ENCODE data around the gene ATG9B. TPM values are rescaled to one million over a fixed set of nuclear protein-coding genes. Genes with fewer than 3 reads are reported as not detected.

Gene ATG9B
- total RNA-seq, 1 experiment from 2014 or later = 2.1 TPM

DNA sequence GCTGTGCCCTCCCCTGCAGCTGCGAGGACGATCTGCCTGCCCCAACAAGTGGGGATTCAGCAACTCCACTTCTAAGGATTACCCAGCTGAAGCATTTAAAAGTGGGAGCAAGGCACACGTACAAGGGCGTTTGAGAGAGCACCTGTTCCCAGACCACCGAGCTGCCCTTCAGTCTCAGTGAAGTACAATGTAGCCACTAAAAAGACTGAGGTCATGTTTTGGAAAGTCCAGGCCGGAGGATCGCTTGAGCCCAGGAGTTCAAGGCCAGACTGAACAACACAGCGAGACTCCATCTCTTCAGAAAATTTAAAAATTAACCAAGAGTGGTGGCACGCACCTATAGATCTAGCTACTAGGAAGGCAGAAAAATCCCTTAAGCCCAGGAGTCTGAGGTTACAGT is 18.7 kb downstream of the ATG9B start:
- CTCF ChIA-PET = interaction anchor here (1.4 kb wide), 1 partner anchor 13 kb away, joined by 4 read pairs; no protein-coding TSS in a partner anchor
- H2AFZ ChIP-seq (ENCODE audit: low read depth, low read length, poor library complexity, severe bottlenecking) = no peak overlapping the region

DNA sequence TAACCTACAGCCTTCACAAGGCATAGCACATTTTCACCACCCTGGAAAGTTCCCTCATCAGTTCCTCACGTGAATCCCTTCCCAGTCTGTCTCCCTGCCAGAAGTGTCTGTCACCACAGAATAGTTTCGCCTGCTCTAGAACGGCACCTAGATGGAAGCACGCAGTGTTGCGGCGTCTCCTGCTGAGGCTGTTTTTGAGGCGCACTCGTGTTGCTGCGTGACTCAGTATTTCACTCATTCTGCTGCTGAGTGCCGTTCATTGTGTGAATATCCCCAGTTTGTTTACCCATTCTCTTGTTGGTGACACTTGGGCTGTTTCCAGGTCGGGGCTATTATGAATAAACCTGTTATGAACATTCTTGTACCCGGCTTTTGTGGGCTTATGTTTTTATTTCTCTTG is 20.7 kb downstream of the ATG9B start:
- peaks cover 5 to 7% of the 10 kb centered on the region in 2 experiments; a peak in 2 of 4 replicates for H3K4me1 ChIP-seq (ENCODE audit: control insufficient read depth in 1 of 2, insufficient read depth in 2 of 2, low read length in 2 of 2)
- H3K27ac ChIP-seq (ENCODE audit: low read depth, low read length) = no peak overlapping the region
- POLR2A ChIA-PET = no interaction called here
- no peaks in the 10 kb centered on the region for H3K36me3 ChIP-seq (ENCODE audit: control insufficient read depth in 1 of 2, insufficient read depth in 2 of 2, low read length in 2 of 2)
- no peak overlapping the region for H3K9ac ChIP-seq (ENCODE audit: low read length)
- intact Hi-C loops (cut with micrococcal nuclease) = no loop called here
- CTCF ChIA-PET = no interaction called here
- H2AFZ ChIP-seq (ENCODE audit: low read depth, low read length, poor library complexity, severe bottlenecking) = no peak overlapping the region
- peak; percentile 26; the same call in 1 of the 2 replicates for ATAC-seq
- no peaks in the 10 kb centered on the region for H3K27me3 ChIP-seq (ENCODE audit: insufficient read depth, low read length)
- no peaks in the 10 kb centered on the region for H3K9me3 ChIP-seq (ENCODE audit: control insufficient read depth in 1 of 2, insufficient read depth in 1 of 2, low read depth in 1 of 2, low read length in 2 of 2)
- RAD21 ChIA-PET (ENCODE audit: low non-redundant PET in 1 of 2, low total read pairs in 2 of 2, uncharacterized antibody in 2 of 2, unreplicated experiment in 2 of 2) = no interaction called here
- TF ChIP-seq, protein P1, sequence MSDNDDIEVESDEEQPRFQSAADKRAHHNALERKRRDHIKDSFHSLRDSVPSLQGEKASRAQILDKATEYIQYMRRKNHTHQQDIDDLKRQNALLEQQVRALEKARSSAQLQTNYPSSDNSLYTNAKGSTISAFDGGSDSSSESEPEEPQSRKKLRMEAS (IDR thresholded peaks at IDR 0.05) = no peak
- TF ChIP-seq, protein P2, sequence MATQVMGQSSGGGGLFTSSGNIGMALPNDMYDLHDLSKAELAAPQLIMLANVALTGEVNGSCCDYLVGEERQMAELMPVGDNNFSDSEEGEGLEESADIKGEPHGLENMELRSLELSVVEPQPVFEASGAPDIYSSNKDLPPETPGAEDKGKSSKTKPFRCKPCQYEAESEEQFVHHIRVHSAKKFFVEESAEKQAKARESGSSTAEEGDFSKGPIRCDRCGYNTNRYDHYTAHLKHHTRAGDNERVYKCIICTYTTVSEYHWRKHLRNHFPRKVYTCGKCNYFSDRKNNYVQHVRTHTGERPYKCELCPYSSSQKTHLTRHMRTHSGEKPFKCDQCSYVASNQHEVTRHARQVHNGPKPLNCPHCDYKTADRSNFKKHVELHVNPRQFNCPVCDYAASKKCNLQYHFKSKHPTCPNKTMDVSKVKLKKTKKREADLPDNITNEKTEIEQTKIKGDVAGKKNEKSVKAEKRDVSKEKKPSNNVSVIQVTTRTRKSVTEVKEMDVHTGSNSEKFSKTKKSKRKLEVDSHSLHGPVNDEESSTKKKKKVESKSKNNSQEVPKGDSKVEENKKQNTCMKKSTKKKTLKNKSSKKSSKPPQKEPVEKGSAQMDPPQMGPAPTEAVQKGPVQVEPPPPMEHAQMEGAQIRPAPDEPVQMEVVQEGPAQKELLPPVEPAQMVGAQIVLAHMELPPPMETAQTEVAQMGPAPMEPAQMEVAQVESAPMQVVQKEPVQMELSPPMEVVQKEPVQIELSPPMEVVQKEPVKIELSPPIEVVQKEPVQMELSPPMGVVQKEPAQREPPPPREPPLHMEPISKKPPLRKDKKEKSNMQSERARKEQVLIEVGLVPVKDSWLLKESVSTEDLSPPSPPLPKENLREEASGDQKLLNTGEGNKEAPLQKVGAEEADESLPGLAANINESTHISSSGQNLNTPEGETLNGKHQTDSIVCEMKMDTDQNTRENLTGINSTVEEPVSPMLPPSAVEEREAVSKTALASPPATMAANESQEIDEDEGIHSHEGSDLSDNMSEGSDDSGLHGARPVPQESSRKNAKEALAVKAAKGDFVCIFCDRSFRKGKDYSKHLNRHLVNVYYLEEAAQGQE (IDR thresholded peaks at IDR 0.05; ENCODE audit: low read depth) = no peak
- no peak for TF ChIP-seq CEBPB (IDR thresholded peaks at IDR 0.05; ENCODE audit: low read depth)
- no peak for TF ChIP-seq SRF (IDR thresholded peaks at IDR 0.05; ENCODE audit: low read depth)
- no peak for TF ChIP-seq EGR1 (IDR thresholded peaks at IDR 0.05; ENCODE audit: low read depth)
- no peaks in the 10 kb centered on the region for H3K79me2 ChIP-seq (ENCODE audit: insufficient read depth, low read length)
- H3K9me2 ChIP-seq (ENCODE audit: insufficient read depth) = no peaks in the 10 kb centered on the region
- 0 out of 2 replicates have a peak overlapping the region, but pooled peaks have one; percentile 4 for H3K4me2 ChIP-seq (ENCODE audit: low read length)
- no TSS peak for BruUV-seq (replicated peaks)
- no peak overlapping the region for H3K4me3 ChIP-seq (replicated peaks in 1 of 2; ENCODE audit: low read depth in 1 of 2, low read length in 2 of 2)
- DNase-seq (ENCODE audit: low read depth, low spot score) = no peak
- no peaks in the 10 kb centered on the region for H4K20me1 ChIP-seq (ENCODE audit: insufficient read depth)

More for the DNA sequence above, 18.7 kb downstream of the ATG9B start:
- ChIA-PET POLR2A (no interaction called here), RAD21 (ENCODE audit: low non-redundant PET in 1 of 2, low total read pairs in 2 of 2, uncharacterized antibody in 2 of 2, unreplicated experiment in 2 of 2) (no interaction called here)
- H3K27me3 ChIP-seq (ENCODE audit: insufficient read depth, low read length) = no peaks in the 10 kb centered on the region
- H3K9ac ChIP-seq (ENCODE audit: low read length) = no peak overlapping the region
- no TSS peak for BruUV-seq (replicated peaks)
- H3K9me3 ChIP-seq (ENCODE audit: control insufficient read depth in 1 of 2, insufficient read depth in 1 of 2, low read depth in 1 of 2, low read length in 2 of 2) = no peaks in the 10 kb centered on the region
- no peak for TF ChIP-seq EZH2 (IDR thresholded peaks at IDR 0.05)
- no peak for TF ChIP-seq JUND (IDR thresholded peaks at IDR 0.05)
- TF ChIP-seq ELF1 (IDR thresholded peaks at IDR 0.05; ENCODE audit: borderline replicate concordance, low read depth) = no peak
- no peak for TF ChIP-seq FOSL1 (IDR thresholded peaks at IDR 0.05; ENCODE audit: low read depth)
- no peak for TF ChIP-seq TCF7L2 (IDR thresholded peaks at IDR 0.05; ENCODE audit: borderline replicate concordance, extremely low read depth, insufficient read depth, insufficient read length)
- TF ChIP-seq, protein P3, sequence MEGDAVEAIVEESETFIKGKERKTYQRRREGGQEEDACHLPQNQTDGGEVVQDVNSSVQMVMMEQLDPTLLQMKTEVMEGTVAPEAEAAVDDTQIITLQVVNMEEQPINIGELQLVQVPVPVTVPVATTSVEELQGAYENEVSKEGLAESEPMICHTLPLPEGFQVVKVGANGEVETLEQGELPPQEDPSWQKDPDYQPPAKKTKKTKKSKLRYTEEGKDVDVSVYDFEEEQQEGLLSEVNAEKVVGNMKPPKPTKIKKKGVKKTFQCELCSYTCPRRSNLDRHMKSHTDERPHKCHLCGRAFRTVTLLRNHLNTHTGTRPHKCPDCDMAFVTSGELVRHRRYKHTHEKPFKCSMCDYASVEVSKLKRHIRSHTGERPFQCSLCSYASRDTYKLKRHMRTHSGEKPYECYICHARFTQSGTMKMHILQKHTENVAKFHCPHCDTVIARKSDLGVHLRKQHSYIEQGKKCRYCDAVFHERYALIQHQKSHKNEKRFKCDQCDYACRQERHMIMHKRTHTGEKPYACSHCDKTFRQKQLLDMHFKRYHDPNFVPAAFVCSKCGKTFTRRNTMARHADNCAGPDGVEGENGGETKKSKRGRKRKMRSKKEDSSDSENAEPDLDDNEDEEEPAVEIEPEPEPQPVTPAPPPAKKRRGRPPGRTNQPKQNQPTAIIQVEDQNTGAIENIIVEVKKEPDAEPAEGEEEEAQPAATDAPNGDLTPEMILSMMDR (IDR thresholded peaks at IDR 0.05 in 2 of 3, conservative IDR thresholded peaks at IDR 0.05 in 1 of 3; ENCODE audit: borderline replicate concordance in 1 of 3, insufficient read depth in 1 of 3, low read depth in 2 of 3, low read length in 2 of 3) = no peak
- no peak for TF ChIP-seq ZFX (IDR thresholded peaks at IDR 0.05)
- no peak for TF ChIP-seq SP1 (IDR thresholded peaks at IDR 0.05; ENCODE audit: low read depth)
- peaks cover 13 to 26% of the 10 kb centered on the region in 2 experiments; a peak in 3 of 4 replicates for H3K4me1 ChIP-seq (ENCODE audit: control insufficient read depth in 1 of 2, insufficient read depth in 2 of 2, low read length in 2 of 2)
- no peaks in the 10 kb centered on the region for H4K20me1 ChIP-seq (ENCODE audit: insufficient read depth)
- H3K27ac ChIP-seq (ENCODE audit: low read depth, low read length) = no peak overlapping the region
- H3K36me3 ChIP-seq (ENCODE audit: control insufficient read depth in 1 of 2, insufficient read depth in 2 of 2, low read length in 2 of 2) = no peaks in the 10 kb centered on the region
- peaks cover 4% of the 10 kb centered on the region; the same call in 1 of the 2 replicates for H3K79me2 ChIP-seq (ENCODE audit: insufficient read depth, low read length)
- no peaks in the 10 kb centered on the region for H3K9me2 ChIP-seq (ENCODE audit: insufficient read depth)
- intact Hi-C loops (cut with micrococcal nuclease) = no loop called here
- no peak overlapping the region for H3K4me3 ChIP-seq (replicated peaks in 1 of 2; ENCODE audit: low read depth in 1 of 2, low read length in 2 of 2)
- DNase-seq (ENCODE audit: low read depth, low spot score) = no peak
- no peak for ATAC-seq
- H3K4me2 ChIP-seq (ENCODE audit: low read length) = no peak overlapping the region
